NCI-H2196 (cell line): ENCODE results near the gene BCKDHA.

Source experiments
- DNase-seq: peaks from one replicate; lab custom pipeline; 2025; ENCODE audit not compliant: unreplicated experiment; lab: John Stamatoyannopoulos, UW

The BCKDHA gene

DNA sequence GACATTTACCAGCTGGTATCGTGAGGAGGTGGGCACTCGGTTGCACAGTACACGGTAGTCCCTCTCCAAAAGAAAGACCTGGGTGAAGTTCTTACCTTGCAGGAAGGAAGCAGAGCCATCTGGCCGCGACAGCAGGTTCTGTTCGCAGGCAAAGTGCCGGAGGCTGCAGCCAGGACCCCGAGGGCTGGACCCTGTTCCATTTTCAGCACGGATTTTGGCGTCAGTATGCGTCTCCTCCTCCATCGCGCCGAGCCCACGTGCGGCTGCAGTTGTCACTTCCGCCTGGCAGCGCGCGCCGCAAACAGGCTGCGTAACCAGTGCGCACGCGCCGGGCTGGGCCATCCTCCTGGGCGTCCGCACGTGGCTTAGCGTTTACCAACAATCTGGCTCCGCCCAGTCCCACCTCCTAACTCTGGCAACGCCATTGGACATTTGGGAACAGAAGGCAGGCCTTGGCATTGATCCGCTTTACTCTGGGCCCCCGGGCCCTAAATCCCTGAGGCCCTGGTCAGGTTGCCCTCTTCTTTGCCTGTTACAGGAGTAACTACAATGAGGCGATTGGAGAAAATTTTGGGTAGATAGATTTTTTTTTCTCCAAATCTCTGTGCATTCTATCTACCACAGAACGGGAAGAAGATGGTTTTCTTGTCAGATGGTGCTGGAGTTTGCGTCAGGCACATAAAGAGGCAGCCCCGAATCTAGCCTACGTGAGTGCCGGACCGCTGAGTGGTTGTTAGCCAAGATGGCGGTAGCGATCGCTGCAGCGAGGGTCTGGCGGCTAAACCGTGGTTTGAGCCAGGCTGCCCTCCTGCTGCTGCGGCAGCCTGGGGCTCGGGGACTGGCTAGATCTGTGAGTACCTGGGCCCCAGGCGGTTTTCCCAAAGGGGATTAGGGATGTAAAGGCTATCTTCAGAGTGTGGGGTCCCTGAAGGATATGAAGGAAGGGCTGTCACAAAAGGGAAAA lies at the start of gene BCKDHA, which contains the start of gene EXOSC5:
TSS of gene BCKDHA (plus strand) at position 733 of the 964 bp plus-strand sequence. CDS start at position 743, 10 bp downstream.
TSS of gene EXOSC5 (minus strand) at position 274 of the 964 bp plus-strand sequence. CDS start at position 243, 31 bp downstream.
- DNase-seq = peak; percentile 100

DNA sequence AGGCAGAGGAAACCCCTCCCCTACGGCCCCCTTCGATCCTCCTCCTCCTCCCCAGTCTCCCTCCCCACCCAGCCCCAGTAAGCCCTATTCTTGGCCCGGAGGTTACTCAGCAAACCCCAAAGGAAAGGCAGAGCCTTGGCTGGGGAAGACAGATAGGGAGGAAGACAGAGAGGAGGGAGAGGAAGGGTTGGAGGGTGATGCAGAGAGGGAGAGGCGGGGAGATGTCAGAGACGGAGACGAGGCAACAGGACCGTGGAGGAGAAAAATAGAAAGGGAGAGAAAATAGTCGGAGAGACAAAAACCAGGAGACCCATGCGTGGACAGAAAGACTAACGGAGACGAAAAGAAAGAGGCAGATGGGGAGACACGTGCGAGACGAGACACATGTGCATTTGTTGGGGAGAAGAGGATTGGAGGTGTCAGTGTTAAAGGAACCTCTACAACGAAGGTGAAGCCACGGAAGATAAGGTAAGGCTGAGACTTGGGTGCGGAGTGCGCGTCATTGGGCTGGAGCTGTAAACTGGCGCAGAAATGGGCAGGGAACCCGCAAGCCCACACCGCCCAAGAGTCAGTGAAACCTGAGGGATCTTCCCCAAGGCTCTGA lies 46.8 kb upstream of the BCKDHA start:
- DNase-seq = no peak

DNA sequence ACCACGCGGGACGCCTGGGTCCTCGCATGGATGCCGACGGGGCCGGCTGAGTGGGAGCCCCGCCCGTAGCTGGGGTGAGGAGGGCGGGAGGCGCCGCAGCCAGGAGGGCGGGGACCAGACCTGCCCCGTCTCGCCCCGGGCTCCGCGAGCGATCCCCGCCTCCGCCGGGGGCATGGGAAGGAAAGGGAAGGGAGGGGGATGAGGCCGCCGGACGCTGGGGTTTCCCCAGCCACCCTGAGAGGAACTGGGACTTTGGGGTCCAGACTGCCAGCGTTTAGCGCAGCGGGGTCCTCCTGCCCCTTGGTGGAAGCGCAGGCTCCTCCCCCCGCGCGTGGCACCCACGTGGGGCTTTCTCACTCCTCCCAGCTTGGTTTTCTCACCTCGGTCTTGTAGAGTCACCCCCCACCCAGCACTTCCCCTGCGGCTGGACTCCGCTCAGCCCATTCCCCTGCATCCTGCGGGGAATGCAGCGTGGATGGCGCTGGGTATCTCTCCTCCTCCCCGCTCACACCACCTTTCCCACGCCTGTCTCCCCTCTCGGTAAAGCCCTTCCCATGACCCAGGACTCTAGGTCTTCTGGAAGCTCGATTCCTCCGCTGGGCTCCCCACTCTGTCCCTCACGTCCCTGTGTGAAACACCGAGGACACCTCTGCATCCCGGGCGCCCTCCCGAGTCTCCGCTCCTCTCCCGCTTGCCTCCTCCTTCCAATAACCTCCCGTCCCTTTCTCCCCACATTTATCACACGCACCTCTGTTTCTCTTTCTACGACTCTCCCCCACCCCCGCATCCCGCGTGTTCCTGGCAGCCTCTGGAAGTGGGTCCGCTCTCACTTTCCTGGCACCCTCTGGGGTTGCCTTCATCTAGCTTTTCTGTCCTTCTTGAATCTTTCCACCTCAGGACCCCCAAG lies 46.0 kb upstream of the BCKDHA start:
- peak; percentile 30 for DNase-seq

DNA sequence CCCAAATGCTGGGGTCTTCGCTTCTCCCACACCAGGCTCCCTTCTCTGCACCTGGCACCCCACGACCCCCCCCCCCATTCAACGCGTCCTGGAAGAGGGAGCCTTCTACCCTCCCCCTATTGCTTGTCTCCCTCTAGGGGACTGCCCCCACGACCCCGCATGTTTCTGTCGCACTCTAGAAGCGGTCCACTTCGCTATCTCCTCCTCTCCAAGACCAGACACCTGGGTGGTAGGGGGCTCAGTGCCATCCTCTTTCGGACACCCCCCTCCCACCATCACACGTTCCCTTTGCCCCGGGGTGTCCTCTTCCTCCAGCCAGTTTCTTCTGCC lies 45.4 kb upstream of the BCKDHA start:
- DNase-seq = no peak

DNA sequence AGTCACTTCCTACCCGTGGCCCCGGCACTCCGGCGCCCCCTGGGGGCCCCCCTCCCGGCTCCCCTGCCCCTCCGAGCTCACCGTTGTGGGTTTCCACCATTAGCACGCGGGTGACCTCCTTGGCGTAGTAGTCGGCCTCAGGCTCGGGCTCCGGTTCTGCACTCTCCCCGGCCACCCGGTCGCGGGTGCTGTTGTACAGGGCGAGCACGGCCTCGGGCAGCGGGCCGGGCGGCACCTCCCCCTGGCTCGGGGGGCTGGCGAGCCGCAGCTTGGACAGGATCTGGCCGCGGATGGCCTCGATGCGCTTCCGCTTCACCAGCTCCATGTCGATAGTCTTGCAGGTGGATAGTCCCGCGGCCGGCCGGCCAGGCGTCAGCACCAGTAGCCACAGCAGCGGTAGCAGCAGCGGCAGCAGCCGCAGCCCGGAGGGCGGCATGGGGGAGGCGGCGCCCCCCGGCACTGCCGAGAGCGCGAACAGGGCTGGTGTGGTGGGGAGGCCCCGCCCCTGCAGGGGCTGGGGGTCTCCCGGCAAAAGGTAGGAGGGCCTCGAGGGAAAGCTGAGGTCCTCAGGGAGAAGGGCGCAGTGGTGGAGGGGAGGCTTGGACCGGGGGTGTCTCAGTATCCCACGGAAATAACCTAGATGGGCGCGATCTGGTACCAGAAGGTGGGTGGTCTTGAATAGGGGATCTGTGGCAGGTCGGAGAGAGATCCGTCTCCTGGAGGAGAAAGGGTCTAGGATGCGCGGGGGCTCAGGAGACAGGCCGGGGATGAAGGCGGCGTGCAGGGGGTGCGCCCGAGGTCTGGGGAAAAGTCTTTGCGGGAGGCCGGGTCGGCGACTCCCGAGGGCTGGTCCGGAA lies 44.8 kb upstream of the BCKDHA start:
- peak; percentile 12 for DNase-seq

DNA sequence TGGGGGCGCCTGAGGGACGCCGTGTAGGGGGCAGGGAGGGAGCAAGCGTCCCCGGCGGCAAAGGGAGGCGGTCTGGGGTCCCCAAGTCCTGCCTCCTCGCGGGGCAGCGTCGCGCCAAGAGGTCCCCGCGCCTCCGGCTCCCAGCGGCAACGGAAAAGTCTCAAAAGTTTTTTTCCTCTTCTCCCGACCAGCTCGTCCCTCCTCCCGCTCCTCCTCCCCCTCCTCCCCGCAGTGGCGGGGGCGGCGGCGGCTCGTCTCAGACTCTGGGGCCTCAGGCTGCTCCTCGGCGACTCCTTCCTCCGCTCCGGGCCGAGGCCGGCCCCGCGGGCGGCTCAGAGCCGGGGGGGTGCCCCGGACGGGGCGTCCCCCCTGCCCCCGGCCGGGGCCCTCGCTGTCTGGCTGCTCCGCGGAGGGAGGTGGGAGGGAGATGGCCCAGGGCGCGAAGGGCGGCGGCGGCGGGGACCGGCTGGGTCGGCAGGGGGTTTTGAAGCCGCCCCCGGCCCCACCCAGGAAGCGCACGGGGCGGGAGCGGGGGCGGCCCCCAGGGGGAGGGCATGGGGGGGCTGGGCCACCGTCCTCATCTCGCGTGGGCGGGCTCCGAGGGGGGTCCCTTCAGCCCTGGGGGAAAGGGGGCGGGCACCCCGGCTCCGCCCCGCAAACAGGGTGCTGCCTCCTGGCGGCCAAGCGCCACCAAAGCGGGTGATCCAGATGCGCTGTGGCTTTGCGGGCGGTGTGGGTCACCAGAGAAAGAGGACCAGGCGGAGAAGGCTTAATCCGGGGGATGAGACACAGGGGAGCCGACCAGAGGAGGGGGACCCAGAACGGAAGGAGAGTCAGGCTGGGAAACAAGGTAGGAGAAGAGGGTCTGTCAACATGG lies 43.9 kb upstream of the BCKDHA start, which contains the start of gene TGFB1:
TSS of gene TGFB1 (minus strand) at position 457 of the 877 bp plus-strand sequence. CDS start 878 bp downstream, outside the sequence.
- peak; percentile 64 for DNase-seq

DNA sequence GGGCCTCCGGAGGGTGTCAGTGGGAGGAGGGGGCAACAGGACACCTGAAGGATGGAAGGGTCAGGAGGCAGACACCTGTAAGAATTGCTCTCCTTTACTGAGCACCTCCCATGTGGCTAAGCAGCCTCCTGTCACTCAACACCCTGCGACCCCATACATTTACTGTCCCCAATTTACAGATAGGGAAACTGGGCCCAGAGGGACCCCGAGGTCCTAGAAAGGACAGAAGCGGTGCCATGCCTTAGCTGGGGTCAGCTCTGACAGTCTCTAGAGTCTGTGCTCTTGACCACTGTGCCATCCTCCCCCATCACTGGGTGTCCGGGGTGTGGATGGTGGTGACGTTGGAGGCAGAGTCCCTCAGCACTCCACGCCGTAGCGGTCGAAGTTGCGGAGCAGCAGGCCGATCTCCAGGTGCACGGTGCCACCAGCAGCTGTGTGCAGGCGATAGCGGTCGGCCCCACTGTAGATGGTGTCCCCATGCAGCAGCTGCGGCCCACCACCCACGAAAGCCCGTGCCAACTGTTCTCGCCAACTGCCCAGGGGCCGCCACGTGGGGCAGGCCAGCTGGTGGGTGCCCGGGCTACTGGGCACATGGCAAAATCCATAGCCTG lies 43.2 kb upstream of the BCKDHA start:
- no peak for DNase-seq

DNA sequence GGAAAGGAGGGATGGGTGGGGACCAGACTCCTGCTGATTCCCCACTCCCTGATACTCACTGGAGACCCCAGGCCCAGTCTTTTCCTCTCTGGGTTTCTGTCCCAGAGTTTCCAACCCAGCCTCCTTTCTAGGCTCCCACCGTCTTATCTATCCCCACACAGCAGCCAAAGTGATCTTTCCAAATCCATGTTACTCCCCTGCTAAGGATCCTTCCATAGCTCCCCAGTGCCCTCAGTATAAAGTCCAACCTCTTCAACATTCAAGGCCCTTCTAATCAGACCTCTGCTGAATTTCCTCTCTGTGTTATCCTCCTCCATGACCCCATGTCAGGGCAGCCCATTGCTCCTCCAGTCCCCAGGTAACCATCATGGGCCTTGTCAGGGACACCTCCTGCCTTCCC lies 42.6 kb upstream of the BCKDHA start:
- no peak for DNase-seq

DNA sequence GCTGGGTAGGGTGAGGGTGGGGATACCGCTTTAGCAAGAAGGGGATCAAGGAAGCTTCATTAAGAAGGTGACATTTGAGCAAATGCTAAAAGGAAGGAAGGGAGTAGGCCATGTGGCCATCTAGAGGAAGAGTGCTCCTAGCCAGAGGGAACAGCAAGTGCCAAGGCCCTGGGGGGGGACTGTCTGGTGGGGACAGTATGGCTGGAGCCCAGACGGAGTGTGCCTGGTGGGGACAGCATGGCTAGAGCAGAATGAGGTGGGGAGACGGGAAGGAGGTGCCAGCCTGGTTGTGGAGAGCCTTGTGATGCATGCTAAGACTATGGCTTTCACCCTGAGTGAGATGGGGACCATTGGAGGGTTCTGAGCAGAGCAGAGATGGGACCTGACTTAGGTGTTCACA lies 41.8 kb upstream of the BCKDHA start:
- DNase-seq = no peak

DNA sequence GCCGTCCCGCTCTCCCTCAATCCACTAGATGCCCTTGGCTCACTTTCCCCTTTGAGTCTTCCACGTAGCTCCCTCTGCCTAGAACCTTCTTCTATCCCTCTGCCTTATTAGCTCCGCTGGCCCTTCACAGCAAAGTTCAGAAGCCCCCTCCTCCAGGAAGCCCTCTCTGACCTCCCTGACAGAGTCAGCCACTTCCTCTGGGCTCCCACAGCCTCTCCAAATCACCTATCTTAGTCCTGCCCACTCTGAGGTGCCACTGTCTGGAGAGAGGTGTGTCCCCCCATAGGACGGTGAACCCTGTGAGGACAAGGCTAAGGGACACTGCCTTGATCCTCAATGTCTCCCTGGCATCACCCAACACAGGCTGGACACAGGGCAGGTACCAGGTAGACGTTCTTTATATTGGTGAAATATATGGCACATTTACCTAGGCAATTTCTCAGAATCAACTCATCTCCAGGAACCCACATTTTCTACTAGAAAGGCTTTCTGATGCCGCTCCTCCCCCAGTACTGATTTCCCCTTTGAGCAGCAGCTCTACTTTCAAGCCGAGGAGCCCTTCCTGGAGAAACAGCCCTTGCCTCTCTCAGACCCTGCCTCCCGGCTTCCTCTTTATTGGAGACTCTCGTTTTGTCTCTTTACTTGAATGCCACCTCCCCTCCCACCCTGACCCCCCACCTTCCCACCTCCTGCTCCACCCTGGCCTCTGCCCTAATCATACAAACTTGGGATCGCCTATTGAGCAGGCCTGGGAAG lies 40.5 kb upstream of the BCKDHA start:
- no peak for DNase-seq

DNA sequence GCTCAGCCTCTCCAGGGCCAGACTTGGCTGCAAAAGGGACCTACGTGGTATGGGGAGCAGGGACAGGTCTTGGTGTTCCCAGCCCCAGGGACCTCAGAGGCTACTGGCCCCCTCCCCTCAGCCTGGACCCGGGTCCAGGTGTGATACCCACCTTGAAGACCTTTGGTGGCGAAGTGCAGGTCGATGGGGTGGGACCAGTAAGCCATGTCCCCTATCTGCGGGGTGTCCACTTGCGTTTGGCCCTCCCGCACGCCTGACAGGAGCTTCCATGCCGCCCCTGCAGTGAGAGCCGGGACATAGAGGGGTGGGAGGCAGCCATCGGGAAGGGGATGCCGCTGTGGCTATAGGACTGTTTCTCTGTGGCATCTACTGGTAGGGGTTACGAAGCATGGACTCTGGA lies 39.9 kb upstream of the BCKDHA start:
- no peak for DNase-seq

DNA sequence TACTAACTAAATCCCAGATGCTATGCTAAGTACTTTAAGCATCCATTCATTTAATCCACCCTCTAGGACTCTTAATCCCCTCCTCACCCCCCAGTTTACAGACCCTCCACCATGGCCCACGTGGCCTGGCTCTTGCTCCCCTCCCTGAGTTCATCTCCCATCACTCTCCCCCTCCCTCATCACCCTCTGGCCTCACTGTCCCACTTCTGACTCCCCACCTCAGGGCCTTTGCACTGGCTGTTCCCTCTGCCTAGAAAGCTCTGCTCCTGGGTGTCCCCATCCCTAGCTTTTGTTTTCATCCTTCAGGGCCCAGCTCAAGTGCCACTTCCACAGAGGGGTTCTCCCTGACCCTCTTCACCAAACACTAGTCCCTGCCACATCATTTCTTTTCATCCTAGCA lies 37.9 kb upstream of the BCKDHA start:
- DNase-seq = no peak

DNA sequence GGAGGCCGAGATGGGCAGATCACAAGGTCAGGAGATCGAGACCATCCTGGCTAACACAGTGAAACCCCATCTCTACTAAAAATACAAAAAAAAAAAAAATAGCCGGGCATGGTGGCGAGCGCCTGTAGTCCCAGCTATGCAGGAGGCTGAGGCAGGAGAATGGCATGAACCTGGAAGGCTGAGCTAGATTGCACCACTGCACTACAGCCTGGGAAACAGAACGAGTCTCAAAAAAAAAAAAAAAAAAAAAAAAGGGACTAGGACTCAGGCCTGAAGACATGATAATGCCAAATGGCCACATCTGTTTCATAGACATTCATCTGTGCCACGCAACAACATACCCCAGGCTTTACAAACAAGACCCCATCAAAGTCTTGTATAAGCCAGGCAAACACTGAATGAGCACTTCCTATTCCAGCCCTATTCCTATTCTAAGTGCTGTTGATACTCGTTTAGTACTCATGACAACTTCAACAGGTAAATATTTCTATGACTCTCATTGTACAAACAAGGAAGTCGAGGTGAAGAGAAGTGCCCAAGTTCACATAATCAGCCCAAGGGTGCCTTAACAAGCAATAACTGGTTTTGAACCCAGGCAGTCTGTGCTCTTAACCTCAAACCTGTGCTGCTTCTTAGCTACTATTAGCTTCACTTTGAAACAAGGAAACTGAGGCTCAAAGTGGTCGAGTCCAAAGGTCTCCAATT lies 35.3 kb upstream of the BCKDHA start:
- peak; percentile 7 for DNase-seq

DNA sequence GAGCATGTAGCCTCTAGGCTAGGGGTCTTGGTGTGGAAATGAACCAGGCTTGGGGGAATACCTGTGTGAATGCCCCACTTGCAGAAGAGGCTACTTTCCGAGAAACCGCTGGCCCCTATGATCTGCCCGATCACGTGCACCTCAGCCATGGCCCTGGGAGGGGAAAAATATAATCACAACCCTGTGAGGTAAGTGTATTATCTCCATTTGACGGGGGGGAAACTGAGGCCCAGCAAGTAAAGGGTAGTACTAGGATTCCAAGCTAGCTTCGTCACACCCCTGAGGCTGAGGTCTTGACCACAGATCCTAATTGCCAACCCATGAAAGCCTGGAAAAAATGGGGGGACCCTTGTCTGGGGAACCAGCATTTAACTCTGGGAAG lies 34.3 kb upstream of the BCKDHA start:
- DNase-seq = no peak

DNA sequence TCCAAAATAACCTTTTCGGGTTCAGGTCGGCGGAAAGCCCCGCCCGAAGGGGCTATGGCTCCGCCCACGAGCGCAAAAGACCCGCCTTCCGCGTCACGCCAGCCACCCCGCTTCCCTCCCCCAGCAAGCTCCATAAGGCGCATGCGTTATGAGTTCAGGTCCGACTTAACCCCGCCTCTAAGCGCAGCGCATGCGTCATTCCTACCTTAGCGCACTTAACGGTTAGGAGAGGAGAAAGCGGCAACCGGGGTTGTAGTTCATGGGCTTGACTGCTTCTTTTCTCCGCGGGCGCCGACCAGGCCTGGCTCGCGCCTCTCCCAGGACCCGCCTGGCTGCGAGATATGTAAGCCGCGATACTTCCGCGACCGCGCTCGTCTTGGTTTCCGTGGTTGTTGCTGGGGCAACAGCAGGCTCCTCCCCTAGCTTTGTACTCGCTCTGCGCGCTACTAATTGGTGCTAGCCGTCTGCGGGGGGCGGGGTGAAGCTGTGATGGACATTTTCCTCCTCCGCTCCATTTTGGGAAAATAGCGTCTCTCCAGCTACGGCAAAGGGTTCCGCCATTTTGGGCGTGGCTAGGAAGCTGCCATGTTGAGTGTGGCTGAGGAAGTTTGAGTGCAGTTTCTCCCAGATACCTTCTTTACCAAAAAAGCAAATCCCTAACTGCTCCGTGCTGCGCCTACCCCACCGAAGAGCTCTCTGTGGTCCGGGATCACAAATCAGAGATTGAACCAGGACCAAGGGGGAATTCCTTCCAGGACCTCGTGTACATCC lies 33.7 kb upstream of the BCKDHA start, which contains the start of gene B9D2:
TSS of gene B9D2 (minus strand) at position 397 of the 771 bp plus-strand sequence. CDS start 630 bp downstream, outside the sequence.
- peak; percentile 98 for DNase-seq

DNA sequence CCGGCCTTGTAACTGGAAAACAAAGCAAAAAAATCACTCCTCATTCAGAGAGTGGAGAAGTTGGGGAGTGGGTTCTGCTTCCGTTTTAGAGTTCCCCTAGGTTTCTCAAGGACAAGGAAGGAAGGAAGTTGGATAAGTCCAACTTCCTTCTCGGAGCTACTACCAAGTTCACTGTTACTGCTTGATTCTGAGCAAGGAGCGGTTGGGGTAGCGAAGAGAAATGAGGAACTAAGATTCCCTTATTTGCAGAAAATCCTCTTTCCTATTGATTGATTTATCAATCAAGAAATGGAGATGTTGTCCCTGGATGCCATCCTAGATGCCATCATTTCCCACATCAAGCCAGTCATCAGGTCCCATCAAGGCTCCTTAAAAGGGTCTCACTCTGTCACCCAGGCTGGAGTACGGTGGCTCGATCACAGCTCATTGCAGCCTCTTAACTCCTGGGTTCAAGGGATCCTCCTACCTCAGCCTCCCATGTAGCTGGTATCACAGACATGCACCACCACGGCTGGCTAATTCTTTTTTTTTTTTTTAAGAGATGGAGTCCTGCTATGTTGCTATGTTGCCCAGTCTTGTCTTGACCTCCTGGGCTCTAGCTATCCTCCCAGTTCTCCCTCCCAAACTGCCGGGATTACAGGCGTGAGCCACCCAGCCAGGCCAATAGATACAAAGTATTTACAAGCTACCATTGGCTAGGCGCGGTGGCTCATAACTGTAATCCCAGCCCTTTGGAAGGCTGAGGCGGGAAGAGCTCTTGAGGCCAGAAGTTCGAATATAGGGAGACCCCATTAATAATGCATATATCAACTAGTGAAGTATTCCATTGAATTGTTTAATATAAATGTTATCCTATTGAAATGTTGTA lies 32.9 kb upstream of the BCKDHA start:
- no peak for DNase-seq
